ENCODE data around the gene AMDHD2.
A peak's percentile ranks its signal among the peaks of the same experiment; 100 is the strongest.
"Not testable (repeated sequence)": the region's sequence is repeated elsewhere in the genome, so short reads cannot be mapped to it uniquely, and the experiment has no call there.

The AMDHD2 gene, protein sequence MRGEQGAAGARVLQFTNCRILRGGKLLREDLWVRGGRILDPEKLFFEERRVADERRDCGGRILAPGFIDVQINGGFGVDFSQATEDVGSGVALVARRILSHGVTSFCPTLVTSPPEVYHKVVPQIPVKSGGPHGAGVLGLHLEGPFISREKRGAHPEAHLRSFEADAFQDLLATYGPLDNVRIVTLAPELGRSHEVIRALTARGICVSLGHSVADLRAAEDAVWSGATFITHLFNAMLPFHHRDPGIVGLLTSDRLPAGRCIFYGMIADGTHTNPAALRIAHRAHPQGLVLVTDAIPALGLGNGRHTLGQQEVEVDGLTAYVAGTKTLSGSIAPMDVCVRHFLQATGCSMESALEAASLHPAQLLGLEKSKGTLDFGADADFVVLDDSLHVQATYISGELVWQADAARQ

DNA sequence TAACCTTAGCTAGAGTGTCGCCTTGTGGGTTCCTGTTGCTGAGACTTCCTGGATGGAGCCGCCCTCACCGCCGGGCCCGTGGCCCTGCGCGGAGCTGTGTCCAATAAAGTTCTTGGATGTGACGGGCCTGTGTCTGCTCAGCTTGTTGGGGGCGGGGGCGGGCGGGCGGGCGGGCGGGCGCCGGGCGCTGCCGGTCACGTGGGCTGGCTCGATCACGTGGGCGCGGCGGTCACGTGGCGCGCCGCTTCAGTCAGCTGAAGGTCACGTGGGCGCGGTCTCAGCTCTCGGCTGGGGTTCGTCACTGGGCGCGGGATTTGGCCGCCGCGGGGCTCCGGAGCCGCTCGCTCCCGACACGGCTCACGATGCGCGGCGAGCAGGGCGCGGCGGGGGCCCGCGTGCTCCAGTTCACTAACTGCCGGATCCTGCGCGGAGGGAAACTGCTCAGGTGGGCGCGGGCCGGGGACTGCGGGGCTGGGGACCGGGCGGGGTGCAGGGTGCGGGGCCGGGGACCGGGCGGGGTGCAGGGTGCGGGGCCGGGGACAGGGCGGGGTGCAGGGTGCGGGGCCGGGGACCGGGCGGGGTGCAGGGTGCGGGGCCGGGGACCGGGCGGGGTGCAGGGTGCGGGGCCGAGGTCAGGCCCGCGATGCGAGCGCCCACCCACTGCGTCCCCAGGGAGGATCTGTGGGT lies at the start of gene AMDHD2:
TSS of gene AMDHD2 (plus strand) at position 275 of the 687 bp plus-strand sequence. CDS start at position 363, 88 bp downstream.
- DNase-seq (ENCODE audit: low read depth) = peak; percentile 82

DNA sequence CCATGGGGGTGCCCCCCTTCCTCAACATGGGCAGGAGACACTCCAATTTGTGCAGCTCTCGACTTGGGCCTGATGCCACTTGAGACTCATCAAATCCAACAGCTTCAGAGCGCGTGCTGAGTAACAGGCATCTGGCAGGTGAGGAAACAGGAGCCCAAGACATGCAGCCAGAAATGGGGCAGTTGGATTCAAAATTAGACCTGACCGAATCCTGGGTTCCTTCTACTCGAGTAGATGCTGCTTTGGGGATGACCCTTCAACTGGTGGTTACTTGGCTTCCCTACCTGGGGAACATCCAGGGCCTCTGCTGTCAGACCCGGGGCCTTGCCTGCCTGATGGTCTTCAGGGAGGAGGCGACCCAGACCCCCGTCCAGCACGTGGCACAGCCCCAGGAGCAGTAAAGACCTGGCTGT lies 49.6 kb upstream of the AMDHD2 start:
- no peak for DNase-seq (ENCODE audit: low read depth)

DNA sequence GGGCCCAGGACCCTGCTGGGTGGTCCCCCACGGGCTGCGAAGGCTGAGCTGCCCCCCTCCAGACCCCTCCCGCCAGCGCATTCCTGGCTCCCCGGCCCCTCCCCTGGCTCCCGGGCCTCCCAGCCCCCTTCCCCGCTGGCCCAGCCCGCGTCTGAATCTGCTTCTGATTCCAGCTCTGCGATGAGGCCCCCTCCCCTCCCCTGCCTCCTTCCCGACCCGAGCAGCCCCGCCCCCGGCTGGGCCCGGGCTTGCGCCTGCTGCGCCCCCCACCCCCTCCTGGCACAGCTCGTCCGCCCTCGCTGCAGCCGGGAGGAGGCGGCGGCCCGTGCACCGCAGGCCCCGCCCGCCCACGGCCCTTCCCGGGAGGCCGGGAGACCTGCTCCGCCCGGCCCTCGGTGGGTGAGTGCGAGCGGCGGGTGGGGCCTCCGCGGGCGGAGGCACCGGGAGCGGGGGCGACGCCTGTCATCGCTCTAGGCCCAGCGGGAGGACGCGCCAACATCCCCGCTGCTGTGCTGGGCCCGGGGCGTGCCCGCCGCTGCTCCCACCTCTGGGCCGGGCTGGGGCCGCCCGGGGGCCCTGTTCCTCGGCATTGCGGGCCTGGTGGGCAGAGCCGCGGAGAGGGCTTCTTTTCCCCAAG lies 49.0 kb upstream of the AMDHD2 start, which contains the start of gene NTN3:
TSS of gene NTN3 (plus strand) at position 282 of the 637 bp plus-strand sequence. CDS start 405 bp downstream, outside the sequence.
- no peak for DNase-seq (ENCODE audit: low read depth)

DNA sequence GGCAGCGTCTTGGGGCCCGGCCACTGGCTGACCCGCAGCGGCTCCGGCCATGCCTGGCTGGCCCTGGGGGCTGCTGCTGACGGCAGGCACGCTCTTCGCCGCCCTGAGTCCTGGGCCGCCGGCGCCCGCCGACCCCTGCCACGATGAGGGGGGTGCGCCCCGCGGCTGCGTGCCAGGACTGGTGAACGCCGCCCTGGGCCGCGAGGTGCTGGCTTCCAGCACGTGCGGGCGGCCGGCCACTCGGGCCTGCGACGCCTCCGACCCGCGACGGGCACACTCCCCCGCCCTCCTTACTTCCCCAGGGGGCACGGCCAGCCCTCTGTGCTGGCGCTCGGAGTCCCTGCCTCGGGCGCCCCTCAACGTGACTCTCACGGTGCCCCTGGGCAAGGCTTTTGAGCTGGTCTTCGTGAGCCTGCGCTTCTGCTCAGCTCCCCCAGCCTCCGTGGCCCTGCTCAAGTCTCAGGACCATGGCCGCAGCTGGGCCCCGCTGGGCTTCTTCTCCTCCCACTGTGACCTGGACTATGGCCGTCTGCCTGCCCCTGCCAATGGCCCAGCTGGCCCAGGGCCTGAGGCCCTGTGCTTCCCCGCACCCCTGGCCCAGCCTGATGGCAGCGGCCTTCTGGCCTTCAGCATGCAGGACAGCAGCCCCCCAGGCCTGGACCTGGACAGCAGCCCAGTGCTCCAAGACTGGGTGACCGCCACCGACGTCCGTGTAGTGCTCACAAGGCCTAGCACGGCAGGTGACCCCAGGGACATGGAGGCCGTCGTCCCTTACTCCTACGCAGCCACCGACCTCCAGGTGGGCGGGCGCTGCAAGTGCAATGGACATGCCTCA lies 48.3 kb upstream of the AMDHD2 start:
- no peak for DNase-seq (ENCODE audit: low read depth)

DNA sequence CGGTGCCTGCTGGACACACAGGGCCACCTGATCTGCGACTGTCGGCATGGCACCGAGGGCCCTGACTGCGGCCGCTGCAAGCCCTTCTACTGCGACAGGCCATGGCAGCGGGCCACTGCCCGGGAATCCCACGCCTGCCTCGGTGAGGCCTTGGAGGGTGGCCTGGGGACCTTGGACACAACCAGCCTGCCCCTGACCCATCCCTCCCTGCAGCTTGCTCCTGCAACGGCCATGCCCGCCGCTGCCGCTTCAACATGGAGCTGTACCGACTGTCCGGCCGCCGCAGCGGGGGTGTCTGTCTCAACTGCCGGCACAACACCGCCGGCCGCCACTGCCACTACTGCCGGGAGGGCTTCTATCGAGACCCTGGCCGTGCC lies 47.7 kb upstream of the AMDHD2 start:
- no peak for DNase-seq (ENCODE audit: low read depth)

DNA sequence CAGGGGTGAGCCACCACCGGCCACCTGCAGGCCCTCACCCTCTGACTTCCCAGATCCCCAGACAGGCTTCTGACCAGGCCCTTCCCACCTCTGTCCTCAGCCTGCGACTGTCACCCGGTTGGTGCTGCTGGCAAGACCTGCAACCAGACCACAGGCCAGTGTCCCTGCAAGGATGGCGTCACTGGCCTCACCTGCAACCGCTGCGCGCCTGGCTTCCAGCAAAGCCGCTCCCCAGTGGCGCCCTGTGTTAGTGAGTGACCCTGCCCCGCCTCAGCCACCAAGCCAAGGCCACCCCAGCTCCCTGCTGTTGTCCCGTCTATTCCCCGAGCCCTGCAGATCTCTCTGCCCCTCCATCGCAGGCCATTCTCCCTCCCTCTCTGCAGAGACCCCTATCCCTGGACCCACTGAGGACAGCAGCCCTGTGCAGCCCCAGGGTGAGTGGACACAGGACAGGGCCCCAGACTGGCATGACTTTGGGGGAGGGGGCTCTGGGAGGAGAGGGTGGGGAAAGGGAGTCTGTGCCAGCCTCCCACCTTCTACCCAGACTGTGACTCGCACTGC lies 47.2 kb upstream of the AMDHD2 start:
- DNase-seq (ENCODE audit: low read depth) = no peak

DNA sequence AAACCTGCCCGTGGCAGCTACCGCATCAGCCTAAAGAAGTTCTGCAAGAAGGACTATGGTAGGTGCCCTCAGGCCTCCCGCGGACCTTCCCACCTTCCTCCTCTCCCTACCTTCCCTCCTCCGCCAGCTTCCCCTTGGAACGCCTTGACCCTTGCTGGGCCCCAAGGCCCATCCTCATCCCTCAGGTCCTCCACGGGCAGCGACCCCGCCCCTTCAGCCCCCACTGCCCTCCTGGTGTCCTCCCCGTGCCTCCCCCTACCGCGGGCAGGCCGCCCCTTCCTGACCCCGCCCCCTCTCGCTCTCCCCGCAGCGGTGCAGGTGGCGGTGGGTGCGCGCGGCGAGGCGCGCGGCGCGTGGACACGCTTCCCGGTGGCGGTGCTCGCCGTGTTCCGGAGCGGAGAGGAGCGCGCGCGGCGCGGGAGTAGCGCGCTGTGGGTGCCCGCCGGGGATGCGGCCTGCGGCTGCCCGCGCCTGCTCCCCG lies 46.7 kb upstream of the AMDHD2 start:
- DNase-seq (ENCODE audit: low read depth) = no peak

DNA sequence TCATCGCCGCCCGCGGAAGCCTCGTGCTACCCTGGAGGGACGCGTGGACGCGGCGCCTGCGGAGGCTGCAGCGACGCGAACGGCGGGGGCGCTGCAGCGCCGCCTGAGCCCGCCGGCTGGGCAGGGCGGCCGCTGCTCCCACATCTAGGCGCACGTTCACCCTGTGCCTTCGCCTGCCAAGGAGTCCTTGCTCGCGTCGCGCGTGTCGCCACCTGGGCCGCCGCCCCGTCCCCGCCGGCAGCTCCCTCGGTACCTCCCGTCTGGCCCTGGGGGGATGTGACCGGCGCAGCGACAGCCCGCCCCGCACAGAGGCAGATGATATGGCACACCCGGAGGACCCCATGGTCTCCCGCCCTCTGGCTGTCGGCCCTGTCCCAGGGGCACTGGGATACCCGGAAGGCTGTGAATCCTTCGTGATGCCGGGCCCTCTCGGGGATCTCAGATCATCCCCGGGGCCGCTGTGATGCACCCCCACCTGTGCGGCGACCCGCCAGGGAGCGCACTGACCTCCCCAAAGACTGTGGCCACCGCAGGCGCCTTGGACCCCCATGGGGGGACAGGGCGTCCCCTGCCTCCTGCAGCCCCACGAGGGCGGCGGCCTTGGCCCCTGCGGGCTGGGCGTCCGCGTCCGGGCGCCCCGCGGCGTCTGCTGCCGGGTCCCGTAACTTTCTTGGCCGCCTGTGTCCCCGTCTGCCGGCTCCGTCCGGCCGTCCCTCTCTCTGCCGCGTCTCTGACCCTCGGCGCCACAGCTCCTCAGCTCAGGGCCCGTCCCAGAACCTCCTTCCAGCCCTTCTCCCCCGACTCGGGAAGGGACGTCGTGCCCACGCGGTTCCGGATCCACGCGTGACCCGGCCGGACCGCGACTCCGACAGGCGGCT lies 45.9 kb upstream of the AMDHD2 start:
- peak; percentile 47 for DNase-seq (ENCODE audit: low read depth)

DNA sequence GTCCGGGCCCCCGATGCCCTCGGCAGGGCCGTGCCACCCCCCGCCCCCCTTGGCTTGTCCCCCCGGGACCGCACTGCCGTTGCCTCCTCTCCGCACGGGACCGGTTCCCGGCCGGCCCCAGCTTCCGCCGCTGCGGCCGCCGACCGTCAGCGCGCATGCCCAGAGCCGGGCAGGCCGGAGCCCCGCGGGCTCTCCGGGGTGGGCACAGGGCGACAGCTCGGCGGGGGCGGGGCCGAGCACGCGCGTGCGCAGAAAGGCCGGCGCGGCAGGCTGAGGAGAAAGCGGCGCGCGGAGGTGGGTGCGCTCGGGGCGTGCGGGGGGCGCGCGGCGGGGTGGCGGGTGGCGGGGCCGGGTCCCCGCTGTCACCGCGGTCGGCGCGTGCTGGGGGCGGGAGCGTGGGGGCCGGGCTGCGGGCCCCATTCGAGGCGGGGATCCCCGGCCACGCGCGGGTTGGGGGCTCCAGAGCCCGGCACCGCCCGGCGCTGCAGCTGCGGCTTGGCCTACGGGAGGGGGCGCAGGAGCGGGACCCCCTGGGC lies 45.2 kb upstream of the AMDHD2 start, which contains the start of gene TBC1D24:
TSS of gene TBC1D24 (plus strand) at position 251 of the 536 bp plus-strand sequence. CDS start 21,022 bp downstream, outside the sequence.
- DNase-seq (ENCODE audit: low read depth) = peak; percentile 72

DNA sequence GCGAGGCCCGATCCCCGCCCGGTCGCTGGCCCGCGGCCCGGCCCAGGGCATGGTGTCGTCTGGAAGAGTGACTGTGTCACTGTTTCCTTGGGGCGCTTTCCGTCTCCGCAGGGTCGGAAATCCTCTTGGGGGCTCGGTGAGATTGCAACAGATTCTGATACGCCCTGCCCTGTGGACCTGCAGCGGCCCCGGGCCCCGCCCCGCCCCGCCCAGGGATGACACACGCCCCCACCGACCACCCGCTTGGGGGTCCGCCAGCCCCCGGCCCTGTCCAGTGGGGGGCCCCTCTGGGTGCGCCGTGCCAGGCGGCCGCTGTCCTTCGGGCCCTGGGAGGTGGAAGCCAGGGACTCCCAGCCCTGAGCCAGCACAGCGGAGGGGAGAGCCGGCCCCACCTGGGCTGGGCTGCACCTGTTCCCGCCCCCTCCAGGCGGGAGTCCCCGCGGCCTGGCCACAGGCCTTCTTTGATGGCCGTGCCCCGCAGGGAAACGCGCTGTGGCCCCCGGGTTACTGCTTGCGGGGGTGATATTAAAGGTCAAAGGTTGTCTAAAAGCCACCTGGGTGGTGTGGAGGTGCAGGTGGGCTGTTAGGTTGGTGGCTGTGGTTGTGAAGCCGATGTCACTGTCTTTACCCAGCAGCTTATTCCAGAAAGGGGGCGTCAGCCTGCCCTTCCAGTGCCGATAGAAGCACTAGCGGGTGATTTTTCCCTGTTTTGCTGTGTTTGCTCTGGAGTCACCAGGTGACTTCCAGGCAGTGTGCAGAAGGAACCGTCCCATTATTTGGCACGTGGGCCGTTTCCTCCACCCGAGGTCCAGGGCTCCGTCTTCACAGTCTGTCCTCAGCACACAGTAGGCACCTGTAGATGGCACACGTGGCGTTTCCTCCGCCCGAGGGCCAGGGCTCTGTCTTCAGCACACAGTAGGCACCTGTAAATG lies 44.5 kb upstream of the AMDHD2 start:
- no peak for DNase-seq (ENCODE audit: low read depth)

DNA sequence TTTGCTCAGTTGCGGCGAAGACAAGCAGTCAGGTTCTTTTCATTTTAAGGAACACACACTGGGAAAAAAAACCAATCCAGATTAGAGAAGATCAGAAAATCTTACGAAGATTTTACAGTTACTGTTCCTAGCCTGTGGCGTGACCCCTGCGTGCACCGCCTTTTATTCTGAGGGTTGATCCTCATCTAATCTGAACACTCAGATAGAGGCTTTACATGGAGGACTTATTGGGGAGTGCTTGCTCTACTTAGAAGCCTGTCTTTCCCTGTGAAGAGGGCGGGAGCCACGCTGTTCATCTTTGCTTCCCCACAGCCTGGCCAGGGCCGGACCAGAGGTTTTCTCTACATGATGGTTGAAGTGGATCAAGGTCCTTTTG lies 43.8 kb upstream of the AMDHD2 start:
- DNase-seq (ENCODE audit: low read depth) = no peak

DNA sequence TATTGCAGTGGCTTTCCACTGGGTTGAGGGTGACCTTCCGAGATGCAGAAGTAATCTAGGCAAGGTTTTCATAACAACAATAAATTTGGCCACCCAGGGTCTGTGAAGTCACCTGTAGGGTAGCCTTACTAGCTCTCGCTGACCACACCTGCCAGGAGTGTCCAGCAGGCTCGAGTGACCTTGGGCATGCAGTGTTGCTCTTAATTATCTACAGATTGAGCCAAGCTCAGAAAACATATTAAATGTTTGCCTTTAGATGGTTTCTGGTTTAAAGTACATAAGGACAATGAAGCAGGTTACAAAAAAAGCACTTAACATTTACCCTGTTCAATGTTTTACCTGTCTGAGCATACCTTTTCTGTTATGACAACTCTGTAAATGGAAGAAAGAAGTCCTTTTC lies 43.4 kb upstream of the AMDHD2 start:
- DNase-seq (ENCODE audit: low read depth) = no peak

DNA sequence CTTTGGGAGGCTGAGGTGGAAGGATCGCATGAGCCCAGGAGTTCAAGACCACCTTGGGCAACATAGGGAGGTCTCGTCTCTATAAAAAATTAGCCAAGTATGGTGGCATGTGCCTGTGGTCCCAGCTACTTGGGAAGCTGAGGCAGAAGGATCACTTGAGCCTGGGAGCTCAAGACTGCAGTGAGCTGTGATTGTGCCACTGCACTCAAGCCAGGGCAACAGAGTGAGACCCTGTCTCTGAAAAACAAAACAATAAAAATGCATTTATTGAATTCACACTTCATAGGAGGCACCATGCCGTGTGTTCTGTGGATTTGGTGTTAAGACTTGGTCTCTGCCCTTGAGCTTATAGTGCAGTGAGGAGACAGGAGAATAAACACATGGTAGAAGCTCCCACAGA lies 42.8 kb upstream of the AMDHD2 start:
- DNase-seq (ENCODE audit: low read depth) = no peak

DNA sequence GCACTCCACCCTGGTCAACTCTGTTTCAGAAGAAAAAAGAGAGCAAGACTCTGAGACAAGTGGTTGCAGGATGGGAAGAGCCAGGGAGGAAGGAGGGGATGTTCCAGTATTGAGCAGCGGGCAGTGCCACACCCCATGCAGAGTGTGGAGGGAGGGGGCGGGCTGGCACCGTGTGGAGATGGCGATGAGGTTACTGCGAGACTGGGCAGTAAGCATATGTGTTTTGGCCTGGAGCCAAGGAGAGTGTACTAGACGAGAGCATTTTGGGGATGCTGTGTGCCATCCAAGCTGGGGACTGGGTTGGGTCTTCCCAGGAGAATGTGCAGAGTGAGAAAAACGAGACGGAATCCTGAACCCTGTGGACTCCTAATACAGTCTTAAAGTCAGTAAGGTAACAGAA lies 41.9 kb upstream of the AMDHD2 start:
- DNase-seq (ENCODE audit: low read depth) = no peak

DNA sequence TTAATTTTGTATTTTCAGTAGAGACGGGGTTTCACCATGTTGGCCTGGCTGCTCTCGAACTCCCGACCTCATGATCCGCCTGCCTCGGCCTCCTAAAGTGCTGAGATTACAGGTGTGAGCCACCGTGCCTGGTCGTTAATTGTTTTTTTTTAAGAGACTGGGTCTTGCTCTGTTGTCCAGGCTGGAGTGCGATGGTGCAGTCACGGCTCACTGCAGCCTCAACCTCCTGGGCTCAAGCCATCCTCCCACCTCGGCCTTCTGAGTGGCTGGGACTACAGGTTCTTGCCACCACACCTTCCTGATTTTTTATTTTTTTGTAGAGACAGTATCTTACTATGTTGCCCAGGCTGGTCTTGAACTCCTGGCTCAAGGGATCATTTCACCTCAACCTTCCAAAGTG lies 40.2 kb upstream of the AMDHD2 start:
- not testable (repeated sequence) for DNase-seq (ENCODE audit: low read depth)

DNA sequence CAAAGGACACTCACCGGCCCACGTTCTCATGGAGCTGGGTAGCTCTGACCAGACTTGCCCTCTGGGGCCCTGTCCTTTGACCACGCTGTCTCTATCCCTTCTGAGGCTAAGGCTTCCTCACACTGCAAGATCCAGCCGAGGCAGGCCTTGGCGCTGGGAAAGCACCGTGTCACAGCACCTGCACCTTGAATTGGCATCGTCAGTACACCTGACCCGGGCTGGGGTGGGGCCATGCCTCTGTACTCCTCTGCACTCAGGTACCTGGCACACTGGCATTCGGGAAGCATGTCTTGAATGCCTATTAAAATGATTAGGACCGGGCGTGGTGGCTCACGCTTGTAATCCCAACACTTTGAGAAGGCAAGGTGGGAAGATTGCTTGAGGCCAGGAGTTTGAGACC lies 39.2 kb upstream of the AMDHD2 start:
- DNase-seq (ENCODE audit: low read depth) = no peak

DNA sequence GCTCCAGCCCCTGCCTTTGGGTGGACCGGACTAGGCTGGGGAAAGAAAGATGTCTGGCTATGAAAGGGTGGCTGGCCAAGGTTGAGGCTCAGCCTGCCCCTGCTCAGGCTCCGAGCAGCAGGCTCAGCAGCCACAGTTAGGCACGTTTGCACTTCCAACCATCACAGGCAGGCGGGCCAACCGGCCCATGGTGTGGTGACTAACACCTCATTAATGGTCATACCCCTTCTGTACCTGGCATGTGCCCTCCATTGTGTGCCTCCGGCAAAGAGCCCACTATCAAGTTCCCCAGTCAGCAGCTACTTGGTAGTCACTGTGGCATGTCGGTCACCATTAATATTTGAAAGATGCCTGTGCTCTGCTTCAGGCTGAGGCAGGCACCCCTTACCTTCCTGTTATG lies 38.5 kb upstream of the AMDHD2 start:
- no peak for DNase-seq (ENCODE audit: low read depth)

DNA sequence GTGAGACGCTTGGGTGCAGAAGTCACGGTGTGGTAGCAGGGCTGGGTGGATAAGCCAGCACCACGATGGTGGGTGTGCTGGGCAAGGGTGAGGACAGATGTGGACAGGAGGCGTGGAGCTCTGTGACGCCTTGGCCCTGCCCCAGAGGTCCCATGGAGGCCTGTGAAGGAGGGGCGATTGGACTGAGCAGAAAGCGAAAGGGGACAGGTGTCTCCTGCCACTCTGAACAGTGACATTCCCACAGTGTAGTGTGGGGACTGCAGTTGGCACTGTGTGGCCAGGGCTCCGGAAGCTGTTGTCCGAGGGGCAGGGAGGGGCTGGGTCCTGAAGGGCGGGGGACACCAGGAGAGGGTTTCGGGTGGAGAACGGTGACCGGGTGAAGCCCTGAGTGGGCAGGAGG lies 37.9 kb upstream of the AMDHD2 start:
- DNase-seq (ENCODE audit: low read depth) = no peak

All from activated T-helper 9 cell treated with anti-CD3 and anti-CD28 coated beads, Interleukin-2, amount 50 U/mL, for 16 hours (primary cell).